Stimulated activated CD4-positive, alpha-beta T cell treated with anti-CD3 and anti-CD28 coated beads, Interleukin-2, amount 100 ng/mL, for 24 hours (primary cell): ENCODE data around the gene HTRA1.

Source experiments
- DNase-seq, 2 donors: peaks; one replicate each; pipeline ENCODE4 v3.0.0-alpha.2; 2020

Gene HTRA1

DNA sequence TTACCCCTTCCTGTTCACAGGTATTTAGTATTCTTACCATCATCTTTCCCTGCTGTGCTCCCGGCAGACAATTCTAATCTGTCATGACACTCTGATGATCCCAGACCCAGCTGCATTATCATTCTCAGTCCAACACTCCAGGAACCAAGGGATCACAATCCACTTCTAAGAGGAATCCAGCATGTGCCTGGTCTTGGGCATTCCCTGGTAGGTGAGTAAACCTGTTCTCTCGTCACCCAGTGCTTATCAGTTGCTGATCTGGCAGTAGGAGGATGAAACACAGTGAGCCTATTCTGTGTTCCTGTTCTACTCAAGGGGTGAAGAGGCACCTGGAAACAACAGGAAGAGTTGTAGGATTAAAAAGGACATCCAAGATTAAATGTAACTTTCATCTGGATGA lies 97.9 kb downstream of the HTRA1 start:
- DNase-seq = no peak

GRCh38 chr10:122560279-122560804 lies 99.0 kb downstream of the HTRA1 start, which contains the start of gene DMBT1:
TSS of gene DMBT1 (plus strand) at chr10:122560754. CDS start at chr10:122560771, 17 bp downstream.
- DNase-seq = no peak

- DNase-seq = no peak
Measured at GRCh38 chr10:122561212-122561611, 99.9 kb downstream of the HTRA1 start.

GRCh38 chr10:122561792-122562191 lies 100.4 kb downstream of the HTRA1 start:
- no peak for DNase-seq
